ENCODE data around the gene MYRIP.

- TF ChIP-seq, protein P1, sequence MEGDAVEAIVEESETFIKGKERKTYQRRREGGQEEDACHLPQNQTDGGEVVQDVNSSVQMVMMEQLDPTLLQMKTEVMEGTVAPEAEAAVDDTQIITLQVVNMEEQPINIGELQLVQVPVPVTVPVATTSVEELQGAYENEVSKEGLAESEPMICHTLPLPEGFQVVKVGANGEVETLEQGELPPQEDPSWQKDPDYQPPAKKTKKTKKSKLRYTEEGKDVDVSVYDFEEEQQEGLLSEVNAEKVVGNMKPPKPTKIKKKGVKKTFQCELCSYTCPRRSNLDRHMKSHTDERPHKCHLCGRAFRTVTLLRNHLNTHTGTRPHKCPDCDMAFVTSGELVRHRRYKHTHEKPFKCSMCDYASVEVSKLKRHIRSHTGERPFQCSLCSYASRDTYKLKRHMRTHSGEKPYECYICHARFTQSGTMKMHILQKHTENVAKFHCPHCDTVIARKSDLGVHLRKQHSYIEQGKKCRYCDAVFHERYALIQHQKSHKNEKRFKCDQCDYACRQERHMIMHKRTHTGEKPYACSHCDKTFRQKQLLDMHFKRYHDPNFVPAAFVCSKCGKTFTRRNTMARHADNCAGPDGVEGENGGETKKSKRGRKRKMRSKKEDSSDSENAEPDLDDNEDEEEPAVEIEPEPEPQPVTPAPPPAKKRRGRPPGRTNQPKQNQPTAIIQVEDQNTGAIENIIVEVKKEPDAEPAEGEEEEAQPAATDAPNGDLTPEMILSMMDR (IDR thresholded peaks at IDR 0.05) = no peak
- TF ChIP-seq POLR2A (IDR thresholded peaks at IDR 0.05) (no peak), EP300 (IDR thresholded peaks at IDR 0.05) (no peak), POLR2AphosphoS5 (IDR thresholded peaks at IDR 0.05) (no peak)
Observed at GRCh38 chr3:40167958-40168357, 358.5 kb downstream of the MYRIP start.
